Measurements from ENCODE around the gene CACNA1A.

Gene CACNA1A

GRCh38 chr19:13303381-13304129 lies 202.7 kb downstream of the CACNA1A start:
- Histone ChIP-seq H3K4me3 (no peak overlapping the region), H3K27me3 (no peaks in the 10 kb centered on the region), H3K9ac (no peak overlapping the region), H3K36me3 (no peaks in the 10 kb centered on the region), H3K4me2 (no peak overlapping the region), H4K20me1 (no peaks in the 10 kb centered on the region), H3K9me3 (replicated peaks in 1 of 11) (no peaks in the 10 kb centered on the region), H3K27ac (no peak overlapping the region), H3K4me1 (peaks cover 0 to 13% (median 7%) of the 10 kb centered on the region in 10 experiments; a peak in 5 of 20 replicates)
- TF ChIP-seq Cebpa-rat (IDR thresholded peaks at IDR 0.05), result no peak

GRCh38 chr19:13302526-13303270 lies 203.6 kb downstream of the CACNA1A start:
- no peaks in the 10 kb centered on the region for H3K9me3 ChIP-seq (replicated peaks in 1 of 11)
- no peaks in the 10 kb centered on the region for H3K27me3 ChIP-seq
- H3K4me3 ChIP-seq, result no peak overlapping the region
- peaks cover 0 to 13% (median 7%) of the 10 kb centered on the region in 10 experiments; a peak in 5 of 20 replicates for H3K4me1 ChIP-seq
- no peak overlapping the region for H3K9ac ChIP-seq
- H3K27ac ChIP-seq, result no peak overlapping the region
- no peak for TF ChIP-seq Cebpa-rat (IDR thresholded peaks at IDR 0.05)
- no peaks in the 10 kb centered on the region for H4K20me1 ChIP-seq
- H3K36me3 ChIP-seq, result no peaks in the 10 kb centered on the region
- H3K4me2 ChIP-seq, result no peak overlapping the region

GRCh38 chr19:13301627-13302334 lies 204.5 kb downstream of the CACNA1A start:
- Histone ChIP-seq H3K9me3 (replicated peaks in 1 of 11) (no peaks in the 10 kb centered on the region), H3K27me3 (no peaks in the 10 kb centered on the region), H3K4me1 (peaks cover 0 to 13% (median 7%) of the 10 kb centered on the region in 10 experiments; a peak in 5 of 20 replicates), H3K4me2 (0 out of 22 replicates have a peak overlapping the region, but pooled peaks of 1 of the 11 experiments have one; percentile 15), H3K9ac (no peak overlapping the region), H3K4me3 (no peak overlapping the region), H3K27ac (no peak overlapping the region), H4K20me1 (no peaks in the 10 kb centered on the region), H3K36me3 (no peaks in the 10 kb centered on the region)
- no peak for TF ChIP-seq Cebpa-rat (IDR thresholded peaks at IDR 0.05)

- H3K27me3 ChIP-seq, result no peaks in the 10 kb centered on the region
- H3K9me3 ChIP-seq (replicated peaks in 1 of 11), result no peaks in the 10 kb centered on the region
- no peaks in the 10 kb centered on the region for H3K36me3 ChIP-seq
- H4K20me1 ChIP-seq, result no peaks in the 10 kb centered on the region
- H3K4me1 ChIP-seq, result peaks cover 0 to 13% (median 7%) of the 10 kb centered on the region in 10 experiments; a peak in 5 of 20 replicates
- no peak overlapping the region for H3K4me3 ChIP-seq
- TF ChIP-seq Cebpa-rat (IDR thresholded peaks at IDR 0.05), result no peak
- H3K27ac ChIP-seq, result no peak overlapping the region
- H3K9ac ChIP-seq, result no peak overlapping the region
- H3K4me2 ChIP-seq, result peak overlapping the region in 2 of 11 experiments; percentile 3 to 21; a peak in 1 of 22 replicates
These were observed 205.8 kb downstream of the CACNA1A start for GRCh38 chr19:13300421-13301030.

- H3K4me1 ChIP-seq, result peaks cover 0 to 9% (median 5%) of the 10 kb centered on the region in 10 experiments; a peak in 5 of 20 replicates
- no peaks in the 10 kb centered on the region for H4K20me1 ChIP-seq
- no peak overlapping the region for H3K27ac ChIP-seq
- no peak overlapping the region for H3K4me3 ChIP-seq
- no peak for TF ChIP-seq Cebpa-rat (IDR thresholded peaks at IDR 0.05)
- no peaks in the 10 kb centered on the region for H3K27me3 ChIP-seq
- no peaks in the 10 kb centered on the region for H3K36me3 ChIP-seq
- no peak overlapping the region for H3K9ac ChIP-seq
- no peaks in the 10 kb centered on the region for H3K9me3 ChIP-seq (replicated peaks in 1 of 11)
- no peak overlapping the region for H3K4me2 ChIP-seq
These were observed 206.4 kb downstream of the CACNA1A start for GRCh38 chr19:13299838-13300237.

- Histone ChIP-seq H3K9ac (no peak overlapping the region), H3K36me3 (no peaks in the 10 kb centered on the region), H3K9me3 (replicated peaks in 1 of 11) (no peaks in the 10 kb centered on the region), H3K4me1 (peaks cover 0 to 8% (median 2%) of the 10 kb centered on the region in 10 experiments; a peak in 5 of 20 replicates), H3K4me2 (no peak overlapping the region), H3K27me3 (no peaks in the 10 kb centered on the region), H3K4me3 (no peak overlapping the region), H4K20me1 (no peaks in the 10 kb centered on the region), H3K27ac (no peak overlapping the region)
- no peak for TF ChIP-seq Cebpa-rat (IDR thresholded peaks at IDR 0.05)
These were observed 207.5 kb downstream of the CACNA1A start for GRCh38 chr19:13298565-13299481.

- TF ChIP-seq Cebpa-rat (IDR thresholded peaks at IDR 0.05), result no peak
- Histone ChIP-seq H3K4me2 (no peak overlapping the region), H3K4me1 (peaks cover 0 to 8% (median 2%) of the 10 kb centered on the region in 10 experiments; a peak in 5 of 20 replicates), H3K27ac (no peak overlapping the region), H3K9ac (no peak overlapping the region), H3K27me3 (no peaks in the 10 kb centered on the region), H3K4me3 (no peak overlapping the region), H4K20me1 (no peaks in the 10 kb centered on the region), H3K9me3 (replicated peaks in 1 of 11) (no peaks in the 10 kb centered on the region), H3K36me3 (no peaks in the 10 kb centered on the region)
These were observed 209.3 kb downstream of the CACNA1A start for GRCh38 chr19:13297023-13297422.

Measured in BLaER1 treated with 17β-estradiol and CSF1 and Interleukin-3, amounts not matched to agents 10 nM and 100 nM (cell line).